NCI-H446 treated with DMSO at 0.1 percent for 48 hours (cell line): Measurements from ENCODE around the gene PACS1.
"Not testable (repeated sequence)": the region's sequence is repeated elsewhere in the genome, so short reads cannot be mapped to it uniquely, and the experiment has no call there.

Experiments
- DNase-seq: peaks from one replicate; lab custom pipeline; 2025; lab: John Stamatoyannopoulos, UW

PACS1 gene

DNA sequence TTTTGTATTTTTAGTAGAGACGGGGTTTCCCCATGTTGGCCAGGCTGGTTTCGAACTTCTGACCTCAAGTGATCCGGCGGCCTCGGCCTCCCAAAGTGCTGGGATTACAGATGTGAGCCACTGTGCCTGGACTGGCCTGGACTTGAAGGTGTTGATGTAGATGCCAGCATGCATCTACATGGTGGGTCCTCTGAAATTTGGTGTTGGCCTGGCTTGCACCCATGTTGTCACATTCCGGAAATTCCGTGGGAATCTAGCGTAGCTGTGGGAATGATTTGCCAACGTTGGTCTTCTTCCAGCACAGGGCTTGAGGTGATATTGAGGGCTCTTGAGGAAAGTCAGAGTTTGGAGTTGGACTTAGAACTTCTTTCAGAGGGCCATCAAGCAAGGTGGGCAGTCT is 6.5 kb downstream of the PACS1 start:
- no peak for DNase-seq

DNA sequence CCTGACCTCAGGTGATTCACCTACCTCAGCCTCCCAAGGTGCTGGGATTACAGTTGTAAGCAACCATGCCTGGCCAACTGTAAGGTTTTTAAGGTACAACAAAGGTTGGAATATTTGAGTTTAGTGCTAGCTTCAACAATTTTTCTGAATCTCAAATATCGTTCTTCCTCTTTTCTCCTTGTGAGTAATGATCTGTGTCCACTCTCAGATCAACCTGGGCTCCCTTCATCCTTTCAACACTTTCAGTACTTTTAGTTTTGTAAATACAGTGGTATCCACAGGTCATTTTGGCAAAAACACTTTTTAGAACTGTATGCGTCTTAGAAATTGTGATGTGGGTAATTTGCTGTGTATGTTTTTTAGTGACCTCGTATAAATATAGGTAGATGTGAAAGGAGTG is 7.9 kb downstream of the PACS1 start:
- no peak for DNase-seq

DNA sequence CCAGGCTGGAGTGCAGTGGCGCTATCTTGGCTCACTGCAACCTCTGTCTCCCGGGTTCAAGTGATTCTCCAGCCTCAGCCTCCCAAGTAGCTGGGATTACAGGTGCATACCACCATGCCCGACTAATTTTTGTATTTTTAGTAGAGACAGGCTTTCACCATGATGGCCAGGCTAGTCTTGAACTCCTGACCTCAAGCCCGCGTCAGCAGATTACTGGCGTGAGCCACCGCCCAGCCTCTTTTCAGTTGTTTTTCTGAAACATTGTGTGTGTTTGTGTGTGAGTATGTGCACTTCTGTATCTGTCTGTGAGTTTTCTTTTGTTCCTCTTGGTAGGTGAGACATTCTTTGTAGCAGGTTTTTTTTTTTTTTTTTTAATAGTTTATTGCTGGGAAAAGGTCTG is 8.9 kb downstream of the PACS1 start:
- not testable (repeated sequence) for DNase-seq

DNA sequence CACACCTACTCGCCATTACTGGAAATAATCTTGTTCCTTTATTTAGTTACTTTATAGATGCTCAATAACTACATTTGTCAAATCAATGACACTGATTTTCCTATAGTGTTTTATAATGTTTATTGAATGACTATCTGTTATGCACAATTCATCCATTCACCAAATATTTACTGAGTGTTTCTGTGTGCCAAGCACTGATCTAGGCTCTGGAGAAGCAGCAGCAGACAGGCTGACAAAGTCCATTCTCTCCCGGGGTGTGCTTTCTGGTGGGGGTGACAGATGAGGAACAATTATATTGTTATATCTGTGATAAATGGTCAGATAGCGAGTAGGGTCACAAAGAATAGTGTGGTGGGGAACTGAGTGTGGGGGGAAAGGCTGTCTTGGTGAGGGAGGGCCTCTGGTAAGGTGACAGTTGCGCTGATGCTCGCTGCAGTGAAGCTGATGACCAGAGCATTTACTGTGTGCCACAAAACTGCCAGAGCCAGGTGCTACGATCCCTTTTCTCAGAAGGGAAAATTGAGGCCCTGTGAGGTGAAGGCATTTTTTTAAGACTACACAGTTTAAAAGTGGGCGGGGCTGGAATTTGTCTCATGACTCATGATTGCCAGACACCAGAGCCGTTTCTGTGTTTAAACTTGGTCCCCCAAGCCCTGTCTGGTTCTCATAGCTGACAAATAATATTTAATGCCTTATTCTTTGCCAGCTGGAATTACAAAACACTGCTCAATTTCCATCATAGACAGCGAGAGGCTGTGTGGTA is 10.2 kb downstream of the PACS1 start:
- no peak for DNase-seq

DNA sequence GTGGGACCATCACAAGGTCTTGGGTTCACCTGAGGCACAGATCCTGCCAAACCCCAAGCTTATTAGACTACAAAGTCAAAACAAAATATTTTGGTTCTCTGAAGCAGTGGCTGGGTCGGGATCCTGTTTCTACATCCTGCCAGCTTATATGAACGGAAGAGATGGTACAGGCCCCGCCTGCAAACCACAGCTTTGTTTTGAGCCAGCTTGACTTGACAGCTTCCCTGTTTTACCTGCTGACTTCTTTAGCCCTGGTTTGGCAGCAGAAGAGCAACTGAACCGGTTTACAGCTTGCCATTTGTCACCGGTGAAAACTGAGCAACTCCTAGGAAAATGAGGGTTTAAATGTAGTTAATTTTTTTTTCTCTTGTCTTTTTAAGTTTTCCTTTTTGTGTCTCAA is 11.4 kb downstream of the PACS1 start:
- DNase-seq = no peak

DNA sequence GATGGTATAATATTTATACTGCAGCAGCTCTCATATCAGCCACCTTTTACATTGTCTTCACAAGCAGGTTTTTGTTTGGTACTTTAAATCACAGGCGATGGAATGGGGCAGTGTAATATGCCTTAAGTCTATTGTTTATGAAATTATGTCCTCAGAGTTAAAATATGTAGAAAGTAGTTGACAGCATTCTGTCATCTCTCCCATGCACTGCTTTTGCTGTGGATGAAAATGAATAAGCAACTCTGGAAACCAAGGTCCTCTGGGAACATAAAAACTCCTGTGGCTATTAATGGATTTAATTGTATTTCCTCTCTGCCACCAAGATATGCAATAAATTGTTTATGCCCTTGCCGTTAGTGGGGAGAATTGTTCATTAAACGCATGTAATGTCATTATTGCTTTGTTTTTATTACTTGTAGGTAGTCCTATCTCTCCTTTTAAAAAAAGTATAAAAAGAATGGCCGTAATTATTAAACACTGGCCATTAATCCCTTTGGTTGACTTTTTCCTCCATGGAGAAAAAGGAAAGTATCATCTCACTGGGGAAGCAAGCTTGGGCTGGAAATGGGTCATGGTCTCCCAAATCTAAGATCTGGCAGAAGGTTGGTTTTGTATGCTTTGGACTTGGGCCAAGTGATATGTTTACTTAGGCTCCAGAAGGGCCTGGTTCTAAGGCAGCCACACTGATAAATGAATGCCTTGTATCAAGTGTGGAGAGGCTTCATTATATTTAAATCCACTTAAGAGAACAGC is 13.1 kb downstream of the PACS1 start:
- DNase-seq = peak; percentile 48

DNA sequence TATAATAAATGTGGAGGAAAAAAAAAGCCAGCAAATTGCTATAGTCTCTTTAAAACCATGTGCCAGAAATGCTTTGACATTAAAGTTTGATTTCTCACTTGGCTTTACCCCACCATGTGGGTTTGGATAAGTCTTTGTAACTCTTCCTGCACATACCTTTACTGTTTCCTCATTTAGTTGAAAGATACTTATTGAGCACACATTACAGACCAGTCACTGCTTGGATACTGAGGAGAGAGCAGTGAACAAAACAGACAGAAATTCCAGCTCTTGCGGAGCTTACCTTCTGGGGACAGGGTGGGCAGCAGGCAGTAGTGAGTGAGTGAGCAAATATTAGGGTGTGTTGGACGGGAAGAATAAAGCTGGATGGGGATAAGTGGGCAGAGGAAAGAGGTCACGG is 13.7 kb downstream of the PACS1 start:
- DNase-seq = no peak

DNA sequence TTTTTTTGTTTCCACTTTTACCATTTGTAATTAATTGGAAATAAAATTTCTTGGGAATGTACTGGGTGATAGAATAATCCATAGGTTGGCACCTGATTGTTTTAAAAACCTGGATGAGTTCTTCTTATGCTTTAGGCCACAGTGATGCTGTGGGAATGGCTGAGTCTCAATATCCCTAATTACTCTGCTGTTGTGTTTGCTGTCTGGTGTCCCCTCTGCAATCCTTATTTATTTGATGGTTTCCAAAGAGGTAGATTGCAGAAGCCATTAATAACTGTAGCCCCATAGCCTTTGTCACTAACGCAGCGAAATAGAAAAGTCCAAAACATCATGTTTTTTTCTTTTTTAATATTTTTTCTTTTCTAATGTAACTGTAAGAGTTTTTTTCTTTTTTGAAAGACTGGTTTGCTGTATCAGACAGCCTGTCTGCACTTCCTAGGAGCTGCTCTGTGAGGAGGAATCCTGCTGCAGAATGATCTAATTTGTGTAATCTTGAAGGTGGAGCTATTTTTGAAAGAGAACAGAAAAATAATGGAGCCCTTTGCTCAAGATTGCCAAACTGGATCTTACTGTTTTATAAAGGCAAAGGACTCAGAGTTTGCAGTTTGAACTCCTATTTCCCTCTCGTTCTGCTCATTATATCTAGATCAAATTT is 14.9 kb downstream of the PACS1 start:
- no peak for DNase-seq

DNA sequence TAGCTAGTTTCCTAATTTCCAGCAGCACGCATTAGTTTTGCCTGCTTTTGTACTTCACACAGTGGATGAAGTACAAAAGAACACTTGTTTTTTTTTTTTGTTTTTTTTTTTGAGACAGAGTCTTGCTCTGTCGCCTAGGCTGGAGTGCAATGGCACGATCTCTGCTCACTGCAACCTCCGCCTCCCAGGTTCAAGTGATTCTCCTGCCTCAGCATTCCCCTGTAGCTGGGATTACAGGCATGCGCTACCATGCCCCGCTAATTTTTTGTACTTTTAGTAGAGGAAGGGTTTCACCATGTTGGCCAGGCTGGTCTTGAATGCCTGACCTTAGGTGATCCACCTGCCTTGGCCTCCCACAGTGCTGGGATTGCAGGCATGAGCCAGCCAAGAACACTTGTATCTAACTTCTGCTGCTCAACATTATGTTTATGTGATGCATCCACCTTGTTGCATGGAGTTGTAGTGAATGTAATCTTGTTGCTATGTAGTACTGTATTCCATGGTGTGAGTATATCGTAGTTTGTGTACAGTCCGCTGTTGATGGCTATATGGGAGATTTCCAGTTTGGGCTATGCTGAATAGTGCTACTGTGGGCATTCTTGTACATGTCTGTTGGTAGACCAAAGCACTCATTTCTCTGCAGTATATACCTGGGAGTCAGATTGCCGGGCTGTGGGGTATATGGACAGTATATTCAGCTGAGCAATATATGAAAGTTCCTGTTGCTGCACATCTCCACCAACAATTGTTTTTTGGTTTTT is 17.3 kb downstream of the PACS1 start:
- no peak for DNase-seq

DNA sequence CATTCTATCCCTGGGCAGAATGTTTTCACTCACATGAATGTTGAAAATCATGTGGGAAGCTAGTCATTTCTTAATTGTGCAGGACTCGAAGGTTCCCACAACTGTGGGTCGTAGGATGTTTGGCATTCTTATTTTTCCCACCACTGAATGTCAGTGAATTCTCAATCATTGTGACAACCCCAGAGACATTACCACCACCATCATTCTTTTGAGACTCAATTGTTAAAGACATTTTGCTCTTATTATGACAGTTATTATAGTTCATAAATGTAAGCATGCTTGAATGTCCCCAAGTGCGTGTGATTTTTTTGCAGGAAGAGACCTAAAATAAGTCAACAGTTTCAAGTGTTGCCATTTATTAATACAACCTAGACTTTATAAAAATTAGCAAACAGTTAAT is 19.0 kb downstream of the PACS1 start:
- no peak for DNase-seq

DNA sequence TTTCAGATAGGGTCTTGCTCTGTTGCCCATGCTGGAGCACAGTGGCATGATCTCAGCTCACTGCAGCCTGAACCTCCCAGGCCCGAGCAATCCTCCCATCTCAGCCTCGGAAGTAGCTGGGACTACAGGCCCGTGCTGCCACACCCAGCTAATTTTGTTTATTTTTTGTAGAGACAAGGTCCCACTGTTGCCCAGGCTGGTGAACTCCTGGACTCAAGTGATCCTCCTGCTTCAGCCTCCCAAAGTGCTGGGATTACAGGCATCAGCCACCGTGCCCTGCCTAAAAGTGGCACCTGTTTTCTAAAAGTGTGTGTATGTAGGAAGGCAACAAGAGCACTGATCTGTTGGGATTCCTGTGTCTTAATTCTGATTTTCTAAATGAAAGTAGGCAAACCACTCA is 20.2 kb downstream of the PACS1 start:
- no peak for DNase-seq

DNA sequence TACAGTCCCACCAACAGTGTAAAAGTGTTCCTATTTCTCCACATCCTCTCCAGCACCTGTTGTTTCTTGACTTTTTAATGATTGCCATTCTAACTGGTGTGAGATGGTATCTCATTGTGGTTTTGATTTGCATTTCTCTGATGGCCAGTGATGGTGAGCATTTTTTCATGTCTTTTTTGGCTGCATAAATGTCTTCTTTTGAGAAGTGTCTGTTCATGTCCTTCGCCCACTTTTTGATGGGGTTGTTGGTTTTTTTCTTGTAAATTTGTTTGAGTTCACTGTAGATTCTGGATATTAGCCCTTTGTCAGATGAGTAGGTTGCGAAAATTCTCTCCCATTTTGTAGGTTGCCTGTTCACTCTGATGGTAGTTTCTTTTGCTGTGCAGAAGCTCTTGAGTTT is 22.1 kb downstream of the PACS1 start:
- not testable (repeated sequence) for DNase-seq

DNA sequence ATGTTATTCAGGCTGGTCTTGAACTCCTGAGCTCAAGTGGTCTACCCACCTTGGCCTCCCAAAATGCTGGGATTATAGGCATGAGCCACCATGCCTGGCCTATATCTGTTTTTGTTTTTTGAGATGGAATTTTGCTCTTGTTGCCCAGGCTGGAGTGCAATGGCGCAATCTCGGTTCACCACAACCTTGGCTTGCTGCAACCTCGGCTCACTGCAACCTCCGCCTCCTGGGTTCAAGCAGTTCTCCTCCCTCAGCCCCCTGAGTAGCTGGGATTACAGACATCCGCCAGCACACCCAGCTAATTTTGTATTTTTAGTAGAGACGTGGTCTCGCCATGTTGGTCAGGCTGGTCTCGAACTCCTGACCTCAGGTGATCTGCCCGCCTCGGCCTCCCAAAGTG is 29.7 kb downstream of the PACS1 start:
- DNase-seq = not testable (repeated sequence)

DNA sequence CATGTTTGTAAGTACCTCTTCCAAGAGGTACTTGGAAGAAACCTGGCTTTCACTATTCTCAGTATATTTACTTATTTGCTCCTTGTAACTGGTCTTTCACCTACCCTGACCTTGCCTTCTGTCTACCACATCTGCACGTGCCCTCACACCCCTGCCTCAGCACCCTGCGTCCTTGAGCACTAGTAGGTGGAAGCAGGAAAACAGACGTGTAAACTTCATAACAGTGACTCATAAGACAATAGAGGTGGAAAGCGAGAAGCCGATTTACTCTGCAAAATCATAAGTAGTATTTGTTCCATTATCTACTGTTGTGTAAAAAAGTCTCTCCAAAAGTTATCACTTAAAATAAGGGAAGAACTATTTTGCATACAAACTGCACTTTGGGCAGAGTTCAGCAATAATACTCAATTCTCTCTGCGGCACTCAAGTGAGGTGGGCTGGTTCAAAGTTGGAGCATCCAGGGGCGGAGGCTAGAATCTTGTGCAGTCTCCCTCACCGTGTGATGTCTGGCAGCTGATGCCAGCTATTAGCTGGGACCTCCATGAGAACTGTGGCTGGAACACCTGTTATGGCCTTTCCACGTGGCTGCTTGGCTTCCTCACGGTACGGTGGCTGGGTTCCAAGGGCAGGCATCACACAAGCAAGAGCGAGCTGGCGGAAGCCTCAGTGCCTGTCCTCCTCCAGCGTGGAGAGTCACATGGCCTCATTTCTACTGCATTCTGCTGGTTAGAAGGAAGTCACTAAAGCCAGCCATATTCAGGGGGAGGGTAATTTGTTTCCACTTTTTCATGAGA is 30.4 kb downstream of the PACS1 start:
- DNase-seq = no peak

DNA sequence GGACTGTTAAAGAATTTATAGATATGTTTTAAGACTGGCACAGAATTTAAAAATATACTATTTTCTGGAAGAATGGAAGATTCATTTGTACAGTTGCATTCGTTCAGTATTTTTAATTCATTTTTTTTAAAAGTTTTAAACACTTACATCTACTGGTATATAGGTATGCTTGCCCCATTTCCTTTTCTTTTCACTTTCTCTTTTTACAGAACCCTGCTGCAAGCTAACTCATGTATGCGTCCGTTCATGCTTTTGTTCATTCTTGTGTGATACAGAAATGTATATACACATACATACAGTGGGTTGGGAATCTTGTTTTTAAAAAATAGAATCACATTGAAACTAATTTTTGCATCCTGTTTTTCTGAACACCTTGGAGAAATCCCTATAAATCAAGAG is 31.0 kb downstream of the PACS1 start:
- no peak for DNase-seq

DNA sequence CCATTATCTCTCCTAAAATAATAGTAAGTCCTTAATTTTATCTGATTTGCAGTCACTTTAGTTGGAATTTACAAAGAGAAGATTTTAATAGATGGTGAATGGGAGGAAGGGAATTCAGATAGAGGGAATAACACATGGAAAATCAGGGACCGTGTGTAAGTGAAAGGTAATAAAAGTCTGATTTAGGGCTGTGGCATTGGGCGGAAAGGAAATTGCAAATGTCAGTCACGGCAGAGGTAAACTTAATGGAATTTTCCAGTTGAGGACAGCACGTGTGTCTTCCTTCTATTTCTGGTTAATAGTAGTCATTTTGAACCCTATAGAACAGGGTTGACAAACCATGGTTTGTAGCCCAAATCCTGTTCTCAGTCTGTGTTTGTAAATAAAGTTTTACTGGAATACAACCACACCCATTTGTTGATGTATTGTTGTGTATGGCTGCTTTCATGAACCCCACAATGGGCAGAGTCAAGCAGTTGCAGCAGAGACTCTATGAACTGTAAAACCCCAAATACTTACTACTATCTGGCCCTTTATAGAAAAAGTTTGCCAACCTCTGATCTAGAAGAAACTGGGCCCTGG is 34.1 kb downstream of the PACS1 start:
- DNase-seq = no peak

DNA sequence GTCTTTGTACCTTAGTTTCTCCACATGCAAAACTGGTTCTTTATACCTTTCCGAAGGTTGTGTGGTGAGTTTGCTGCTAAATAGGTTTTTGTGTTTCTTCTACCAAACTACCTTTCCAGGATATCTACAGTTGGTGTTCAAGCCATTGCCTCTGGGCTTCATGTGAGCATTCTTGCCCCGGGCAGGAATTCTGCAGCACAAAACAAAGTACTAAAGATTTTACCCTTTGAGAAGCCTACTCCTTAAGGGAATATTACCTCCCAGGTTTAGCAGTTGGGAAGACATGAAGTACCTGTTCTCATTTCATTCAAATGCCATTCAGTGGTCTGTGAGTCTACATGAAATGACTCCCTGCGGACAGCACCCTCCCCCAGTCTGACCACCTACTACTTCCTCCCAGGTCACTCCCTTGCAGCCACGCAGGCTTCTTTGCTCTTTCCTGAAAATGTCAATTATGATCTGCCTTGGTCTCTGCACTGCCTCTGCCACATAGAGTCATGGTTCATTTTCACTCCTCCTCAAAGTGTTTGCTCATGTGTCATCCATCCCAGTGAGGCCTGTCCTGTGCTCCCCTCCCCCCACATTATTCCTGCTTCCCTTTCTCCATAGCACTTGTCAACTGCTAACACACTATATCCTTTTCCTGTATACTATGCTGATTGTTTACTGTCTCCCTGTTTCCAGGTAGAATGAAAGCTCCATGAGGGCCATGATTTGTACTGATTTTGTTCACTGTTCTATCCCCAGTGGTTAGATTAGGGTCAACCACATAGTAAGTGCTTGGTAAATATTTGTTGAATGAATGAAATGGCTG is 36.9 kb downstream of the PACS1 start:
- no peak for DNase-seq

DNA sequence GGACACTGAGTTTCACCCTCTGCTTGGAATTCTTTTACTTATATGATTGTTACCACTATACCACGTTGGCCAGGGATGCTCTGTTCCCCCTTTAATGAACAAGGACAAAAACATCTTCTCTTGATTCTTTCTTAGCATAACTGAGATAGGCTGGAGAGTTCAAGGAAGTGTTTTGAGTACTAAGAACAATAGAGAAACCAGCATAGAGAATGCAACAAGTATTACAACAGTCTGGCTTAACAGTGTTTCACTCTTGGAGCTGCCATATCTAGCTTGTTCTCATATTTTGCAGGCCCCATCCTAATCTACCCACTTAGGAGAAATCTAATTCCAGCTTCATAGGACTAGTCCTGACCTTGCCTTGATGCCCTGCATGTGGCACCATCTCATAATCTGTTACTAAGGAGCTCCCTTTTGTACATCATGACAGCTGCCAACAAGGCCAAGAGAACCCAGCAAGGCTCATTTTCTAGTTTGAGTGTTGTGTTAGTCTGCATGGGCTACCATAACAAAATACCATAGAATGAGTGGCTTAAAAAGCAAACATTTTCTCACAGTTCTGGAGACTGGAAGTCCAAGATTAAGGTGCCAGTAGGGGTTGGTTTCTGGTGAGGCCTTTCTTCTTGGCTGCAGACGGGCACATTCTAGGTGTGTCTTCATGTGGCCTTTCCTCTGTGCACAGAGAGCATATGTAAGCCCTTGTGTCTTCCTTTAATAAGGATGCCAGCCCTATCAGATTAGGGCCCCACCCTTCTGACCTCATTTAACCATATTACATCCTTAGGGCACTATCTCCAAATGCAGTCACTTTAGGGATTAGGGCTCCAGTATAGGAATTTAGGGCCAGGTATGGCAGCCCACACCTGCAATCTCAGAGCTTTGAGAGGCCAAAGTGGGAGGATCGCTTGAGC is 37.8 kb downstream of the PACS1 start:
- no peak for DNase-seq

DNA sequence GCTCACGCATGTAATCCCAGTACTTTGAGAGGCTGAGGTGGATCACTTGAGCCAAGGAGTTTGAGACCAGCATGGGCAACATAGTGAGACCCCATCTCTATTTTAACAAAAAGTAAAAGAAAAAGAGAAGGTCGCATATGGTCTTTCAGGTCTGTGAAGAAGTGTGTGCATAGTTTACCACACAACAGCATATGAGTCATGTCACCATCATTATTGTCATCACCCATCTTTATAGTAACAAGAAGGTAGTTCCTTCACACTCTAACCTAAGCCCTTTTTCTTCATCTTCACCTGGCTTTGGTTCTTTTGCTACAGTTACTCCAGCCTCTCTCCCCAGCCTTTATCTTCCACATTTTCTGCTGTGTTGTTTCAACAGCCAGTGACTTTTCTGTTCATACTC is 39.2 kb downstream of the PACS1 start:
- no peak for DNase-seq
